Kasumi-1 (cell line): Measurements from ENCODE around the gene MKX.

Experiments
- DNase-seq, 2 experiments: peaks; one replicate each; lab custom pipeline; 2025; lab: John Stamatoyannopoulos, UW

The MKX gene, protein sequence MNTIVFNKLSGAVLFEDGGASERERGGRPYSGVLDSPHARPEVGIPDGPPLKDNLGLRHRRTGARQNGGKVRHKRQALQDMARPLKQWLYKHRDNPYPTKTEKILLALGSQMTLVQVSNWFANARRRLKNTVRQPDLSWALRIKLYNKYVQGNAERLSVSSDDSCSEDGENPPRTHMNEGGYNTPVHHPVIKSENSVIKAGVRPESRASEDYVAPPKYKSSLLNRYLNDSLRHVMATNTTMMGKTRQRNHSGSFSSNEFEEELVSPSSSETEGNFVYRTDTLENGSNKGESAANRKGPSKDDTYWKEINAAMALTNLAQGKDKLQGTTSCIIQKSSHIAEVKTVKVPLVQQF

DNA sequence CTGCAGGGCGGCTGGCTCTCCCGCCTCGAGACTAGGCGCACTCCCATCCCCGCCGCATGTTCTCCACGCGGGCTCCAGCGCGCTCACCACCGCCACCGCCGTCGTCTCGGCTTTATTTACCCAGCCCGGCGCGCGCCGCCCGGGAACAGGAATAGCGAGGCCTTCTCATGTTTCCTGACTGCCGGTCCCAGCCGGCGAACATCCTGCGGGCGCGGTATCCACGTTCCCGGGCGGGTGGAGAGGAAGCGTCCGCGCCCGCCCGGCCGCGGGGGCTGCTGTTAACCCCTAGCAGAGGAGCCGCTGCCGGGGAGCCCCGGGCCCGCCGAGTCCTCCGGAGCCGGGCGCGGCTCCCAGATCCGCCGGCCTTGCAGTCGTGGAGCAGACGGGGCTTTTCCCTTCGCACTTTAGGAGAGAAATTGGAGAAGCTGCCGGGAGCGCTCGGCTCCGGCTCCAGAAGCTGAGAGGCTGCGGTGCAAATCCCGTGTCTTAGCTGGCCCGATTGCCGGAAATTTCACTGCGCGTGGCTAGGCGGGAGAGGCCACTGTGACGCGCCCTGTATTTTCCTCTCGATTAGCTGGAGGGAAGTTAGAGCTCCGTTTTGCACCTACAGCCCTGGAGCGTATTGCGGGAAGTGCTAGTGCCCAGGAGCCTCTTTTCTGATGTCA, at the start of gene MKX:
Gene MKX (minus strand): TSS at position 88 of the 665 bp plus-strand sequence. CDS start 2,404 bp downstream, outside the sequence.
- no peak for DNase-seq

DNA sequence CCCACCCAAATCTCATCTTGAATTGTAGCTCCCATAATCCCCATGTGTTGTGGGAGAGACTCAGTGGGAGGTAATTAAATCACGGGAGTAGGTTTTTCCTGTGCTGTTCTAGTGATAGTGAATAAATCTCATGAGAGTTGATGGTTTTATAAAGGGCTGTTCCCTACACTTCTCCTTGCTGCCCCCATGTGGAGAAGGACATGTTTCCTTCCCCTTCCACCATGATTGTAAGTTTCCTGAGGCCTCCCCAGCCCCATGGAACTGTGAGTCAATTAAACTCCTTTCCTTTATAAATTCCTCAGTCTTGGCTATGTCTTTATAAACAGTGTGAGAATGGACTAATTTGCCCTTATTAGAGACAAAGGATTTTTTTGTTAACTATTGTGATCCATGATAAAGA, 48.5 kb upstream of the MKX start:
- DNase-seq: no peak

DNA sequence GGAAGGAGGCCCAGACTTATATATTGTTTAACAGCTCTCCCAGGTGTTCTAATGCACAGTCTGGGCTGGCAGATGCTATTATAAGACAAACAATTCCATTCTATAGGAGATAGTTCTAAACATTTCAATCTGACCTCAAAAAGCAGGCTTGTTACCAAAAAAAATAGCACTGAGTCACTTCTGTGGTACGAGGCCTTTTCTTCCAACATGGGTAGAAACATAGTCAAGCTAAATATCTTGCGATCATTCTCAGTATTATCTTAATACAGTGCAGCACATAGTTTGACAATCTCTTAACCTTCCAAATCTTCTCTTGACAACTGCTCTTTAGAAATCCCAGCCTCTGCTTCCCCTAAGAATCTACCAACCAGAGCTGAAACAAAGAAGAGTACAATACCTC, 46.6 kb upstream of the MKX start:
- no peak for DNase-seq

DNA sequence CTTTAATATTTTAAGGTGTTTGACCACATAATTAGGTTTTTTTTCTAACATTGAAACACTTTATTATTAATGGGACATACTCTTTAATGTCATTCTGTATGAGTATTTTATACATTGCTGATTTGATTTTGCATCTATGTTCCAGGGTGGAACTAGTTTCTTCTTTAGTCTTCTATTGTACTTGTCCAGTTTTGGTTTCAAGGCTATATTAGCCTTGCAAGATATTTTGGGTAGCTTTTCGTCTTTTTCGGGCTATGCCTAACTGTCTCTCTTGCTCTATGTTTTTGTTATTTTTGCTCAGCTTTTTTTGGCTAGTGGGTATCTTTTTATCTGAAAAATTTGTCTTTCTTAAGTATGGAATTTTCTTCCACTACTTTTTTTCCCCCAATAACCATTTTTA, 38.7 kb upstream of the MKX start:
- no peak for DNase-seq

DNA sequence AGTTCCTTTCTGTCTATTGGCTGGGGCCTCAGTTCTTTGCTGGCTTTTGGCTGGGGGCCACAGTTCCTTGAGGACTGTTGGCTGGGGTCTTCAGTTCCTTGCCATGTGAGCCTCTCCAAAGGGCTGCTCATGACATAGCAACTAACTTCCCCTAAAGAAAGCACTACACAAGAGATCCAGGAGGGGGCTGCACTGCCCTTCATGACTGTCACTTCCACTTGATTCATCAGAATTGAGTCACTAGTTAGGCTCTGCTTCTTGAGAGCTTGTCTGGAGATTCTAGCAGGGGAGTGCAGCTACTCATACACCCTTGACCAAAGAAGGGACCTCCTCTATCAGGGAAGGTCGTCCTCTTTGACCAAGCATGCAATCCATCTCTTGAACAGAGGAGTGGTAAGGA, 38.0 kb upstream of the MKX start:
- peak; percentile 52 to 80 for DNase-seq

DNA sequence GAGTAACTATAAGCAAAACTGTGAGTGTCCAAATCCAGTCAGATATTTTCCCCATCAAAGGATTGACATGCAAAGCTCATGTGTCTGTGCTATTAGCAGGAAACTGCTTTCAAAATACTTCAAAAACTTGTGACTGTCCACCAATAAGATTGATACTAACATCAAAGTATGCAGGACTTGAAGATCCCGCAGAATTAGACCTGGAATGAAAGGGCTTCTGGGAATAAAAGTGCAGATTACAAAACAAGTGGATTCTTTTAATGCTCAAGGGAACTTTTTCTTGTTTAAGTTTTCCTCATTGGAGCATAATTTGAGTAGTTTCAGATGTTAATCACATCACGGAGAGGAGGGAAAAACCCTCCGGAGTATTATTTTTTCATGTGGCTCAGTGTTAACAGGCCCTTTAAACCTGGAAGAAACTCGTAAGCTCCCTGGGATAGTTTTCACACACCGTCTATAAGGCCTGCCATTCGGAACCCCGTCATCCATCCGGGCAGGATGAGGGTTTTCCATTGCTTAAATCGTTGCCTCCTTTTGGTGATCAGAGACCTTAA, 33.9 kb upstream of the MKX start:
- DNase-seq: no peak

DNA sequence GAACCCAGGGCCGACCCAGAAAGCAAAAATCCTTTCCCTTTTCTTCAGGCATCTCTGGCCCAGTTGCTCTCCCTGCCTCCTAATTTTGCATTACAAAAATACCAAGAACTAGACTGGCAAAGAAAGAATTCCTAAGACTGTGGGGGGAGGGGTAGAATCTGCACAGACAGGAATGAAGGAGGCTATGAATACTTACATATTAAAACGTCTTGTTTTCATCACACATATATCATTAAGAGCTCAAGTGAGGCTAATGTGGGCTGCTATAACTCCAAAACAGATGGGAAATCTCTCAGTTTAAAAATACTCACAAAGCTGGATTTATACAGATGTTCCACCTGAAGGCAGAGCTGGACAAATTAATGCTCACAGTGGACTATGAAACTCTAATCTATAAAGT, 29.2 kb upstream of the MKX start:
- DNase-seq: no peak

DNA sequence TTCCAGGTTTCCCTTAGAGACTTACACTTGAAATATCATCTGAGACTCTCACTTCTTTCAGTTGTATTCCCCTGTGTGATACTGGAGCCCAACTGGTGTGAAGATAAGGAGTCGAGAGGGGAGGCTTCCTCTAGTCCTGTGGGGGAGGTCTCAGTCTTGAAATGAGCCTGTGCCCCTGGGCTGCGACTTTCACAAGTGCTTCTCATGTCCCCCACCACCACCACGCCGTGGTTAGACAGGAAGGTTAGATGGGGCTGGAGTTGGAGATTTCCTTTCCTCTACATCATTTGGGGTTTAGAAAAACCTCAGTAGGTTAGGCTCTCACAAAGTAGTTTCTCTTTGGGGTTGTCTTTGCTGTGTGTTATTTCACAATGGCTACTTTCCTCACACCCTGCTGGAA, 25.6 kb upstream of the MKX start:
- no peak for DNase-seq

DNA sequence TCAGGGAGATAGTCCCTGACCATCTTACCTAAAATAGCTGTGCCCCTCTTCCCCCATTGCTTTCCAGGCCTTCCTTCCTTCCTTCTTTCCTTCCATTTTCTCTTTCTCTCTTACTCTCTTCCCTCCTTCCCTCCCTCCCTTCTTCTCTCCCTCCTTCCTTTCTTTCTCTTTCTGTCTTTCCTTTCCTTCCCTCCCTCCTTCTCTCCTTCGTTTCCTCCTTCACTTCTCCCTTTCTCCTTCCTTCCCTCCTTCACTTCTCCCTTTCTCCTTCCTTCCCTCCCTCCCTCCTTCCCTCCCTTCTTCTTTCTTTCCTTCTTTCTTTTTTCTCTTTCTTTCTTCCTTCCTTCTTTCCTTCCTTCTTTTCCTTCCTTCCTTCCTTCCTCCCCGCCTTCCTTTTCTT, 24.6 kb upstream of the MKX start:
- DNase-seq: no peak

DNA sequence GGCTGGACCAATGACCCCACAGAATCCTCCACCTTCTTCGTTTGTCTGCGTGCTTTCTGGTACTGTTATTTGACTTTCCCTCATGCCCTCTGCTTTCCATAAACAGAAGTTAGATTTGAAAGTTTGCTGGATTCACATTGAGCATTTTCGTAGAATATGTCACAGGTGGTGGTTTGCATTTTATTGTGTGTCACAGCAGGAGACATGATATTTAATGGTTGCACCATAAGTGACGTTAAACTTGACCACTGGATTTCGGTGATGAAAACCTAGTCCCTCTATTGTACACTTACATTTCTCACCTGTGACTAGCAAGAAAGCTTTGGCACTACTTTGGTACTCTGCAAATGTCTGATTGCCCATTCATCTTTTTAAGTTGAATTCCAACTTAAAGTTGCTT, 15.2 kb upstream of the MKX start:
- no peak for DNase-seq

DNA sequence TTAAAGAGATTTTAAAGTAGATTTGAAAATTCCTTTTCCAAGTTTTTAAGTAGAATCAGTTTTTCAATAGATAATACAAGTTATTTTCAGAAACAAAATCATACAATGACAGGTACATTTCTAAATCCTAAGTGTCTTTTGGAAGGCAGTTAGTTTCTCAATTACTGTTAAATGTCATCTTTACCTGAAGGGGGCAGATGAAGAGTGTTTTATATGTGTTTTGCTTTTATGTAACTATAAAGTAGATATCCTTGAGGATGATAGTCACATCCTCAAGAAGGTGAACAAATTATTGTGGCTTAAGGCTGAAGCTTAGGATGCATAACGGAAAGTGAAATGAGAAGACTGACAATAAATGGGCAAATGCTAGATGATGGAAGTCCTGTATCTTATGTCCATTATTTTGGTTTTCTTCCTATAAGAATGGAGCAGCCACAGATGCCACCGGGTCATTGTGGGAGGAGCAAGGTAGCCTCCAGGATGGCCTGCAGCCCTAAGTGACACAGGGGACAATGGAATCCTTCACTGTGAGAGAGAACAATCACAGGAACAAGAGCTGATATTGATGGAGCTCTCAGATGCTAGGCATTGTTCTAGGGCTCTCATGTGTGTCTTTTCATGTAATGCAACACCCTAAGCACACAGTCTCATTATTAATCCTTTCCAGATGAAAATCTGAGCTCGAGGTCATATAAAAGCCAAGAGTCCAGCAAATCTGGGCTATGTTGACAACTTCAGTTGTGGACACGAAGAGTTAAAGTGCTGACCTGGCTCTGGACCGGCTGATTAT, 14.1 kb upstream of the MKX start:
- no peak for DNase-seq

DNA sequence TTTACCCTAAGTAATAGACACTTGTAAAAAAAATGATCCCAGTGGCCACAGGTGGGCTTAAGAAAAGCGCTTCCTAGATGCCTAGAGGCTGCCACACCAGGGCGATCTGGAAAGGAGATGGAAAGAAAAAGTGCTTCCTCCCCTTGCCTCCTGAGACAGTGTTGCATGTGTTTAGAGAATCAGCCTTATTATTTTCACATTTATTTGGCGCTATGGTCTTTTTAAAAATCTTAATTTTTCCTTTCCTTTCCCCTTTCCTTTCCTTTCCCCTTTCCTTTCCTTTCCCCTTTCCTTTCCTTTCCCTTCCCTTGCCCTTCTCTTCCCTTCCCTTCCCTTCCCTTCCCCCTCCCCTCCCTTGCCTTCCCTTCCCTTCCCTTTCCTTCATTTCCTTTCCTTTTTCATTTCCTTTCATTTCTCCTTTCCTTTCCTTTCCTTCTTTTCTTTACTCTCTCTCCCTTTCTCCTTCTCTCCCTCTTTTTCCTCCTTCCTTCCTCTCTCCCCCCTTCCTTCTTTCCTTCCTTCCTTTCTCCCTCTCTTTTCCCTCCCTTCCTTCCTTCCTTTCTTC, 7.1 kb upstream of the MKX start:
- no peak for DNase-seq

DNA sequence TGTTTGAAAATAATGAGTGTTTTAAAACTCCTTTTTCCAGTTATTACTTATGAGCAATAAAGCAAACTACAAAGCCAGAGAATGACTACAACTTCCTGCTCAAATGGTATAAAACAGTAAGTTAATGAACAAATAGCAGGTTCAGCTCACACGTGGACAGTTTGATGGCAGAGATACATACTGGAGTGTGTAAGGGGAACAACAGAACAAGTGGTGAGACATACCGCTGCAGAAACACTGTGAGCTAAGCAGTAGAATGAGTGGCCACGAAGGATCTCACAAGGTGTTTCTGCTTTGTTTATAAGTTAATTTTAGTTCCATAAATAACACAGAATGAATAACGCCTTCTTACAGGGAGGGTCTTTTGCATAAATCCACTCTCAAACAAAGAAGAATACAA, 3.0 kb upstream of the MKX start:
- no peak for DNase-seq

DNA sequence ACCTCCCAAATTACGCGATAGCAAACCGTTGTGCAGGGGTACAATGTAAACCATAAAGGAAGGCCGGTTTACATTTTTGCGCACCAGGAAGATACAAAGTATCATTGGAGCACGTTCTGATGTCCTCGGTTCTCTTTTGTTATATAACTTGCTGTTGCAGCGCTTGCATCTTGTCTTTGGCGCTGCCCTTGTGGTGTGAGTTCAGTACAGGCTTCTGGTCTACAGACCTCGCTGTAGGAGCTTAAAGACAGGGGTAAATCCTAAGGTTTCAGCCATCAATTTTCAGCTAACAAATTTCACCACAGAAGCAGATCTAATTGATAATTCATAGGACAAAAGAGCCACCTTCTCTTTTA, 1.5 kb upstream of the MKX start:
- DNase-seq: no peak

DNA sequence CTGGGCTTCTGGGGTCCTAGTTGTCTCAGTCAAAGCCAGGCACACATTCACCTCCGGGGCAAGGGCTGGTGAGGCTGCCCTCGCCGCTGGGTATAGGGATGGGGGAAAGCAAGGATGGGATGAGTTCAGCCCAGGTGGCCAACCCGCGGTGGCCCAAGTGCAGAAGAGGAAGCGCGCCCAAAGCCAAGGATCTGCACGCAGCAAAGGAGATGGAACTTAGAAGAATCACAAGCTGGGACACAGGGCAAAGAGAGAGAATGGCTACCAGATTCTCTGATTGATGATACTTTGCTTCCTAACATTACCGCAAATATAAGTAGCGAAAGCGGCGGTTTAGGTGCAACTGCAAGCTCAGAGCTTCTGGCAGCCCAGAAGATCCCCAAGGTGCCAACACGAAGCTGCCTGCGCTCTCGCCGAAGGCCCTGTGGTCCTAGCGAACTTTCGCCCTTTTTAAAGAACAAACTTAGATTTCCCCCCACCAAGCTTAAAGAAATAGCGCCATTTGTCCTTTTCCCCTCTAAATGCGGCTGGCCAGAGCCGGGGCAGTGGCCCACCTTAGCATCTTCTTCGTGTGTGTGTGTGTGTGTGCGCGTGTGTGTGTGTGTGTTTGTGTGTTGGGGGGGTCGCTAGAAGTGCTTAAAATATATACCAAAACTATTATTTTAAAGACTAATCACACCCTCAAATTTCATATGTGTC, 927 bp upstream of the MKX start:
- DNase-seq: no peak

DNA sequence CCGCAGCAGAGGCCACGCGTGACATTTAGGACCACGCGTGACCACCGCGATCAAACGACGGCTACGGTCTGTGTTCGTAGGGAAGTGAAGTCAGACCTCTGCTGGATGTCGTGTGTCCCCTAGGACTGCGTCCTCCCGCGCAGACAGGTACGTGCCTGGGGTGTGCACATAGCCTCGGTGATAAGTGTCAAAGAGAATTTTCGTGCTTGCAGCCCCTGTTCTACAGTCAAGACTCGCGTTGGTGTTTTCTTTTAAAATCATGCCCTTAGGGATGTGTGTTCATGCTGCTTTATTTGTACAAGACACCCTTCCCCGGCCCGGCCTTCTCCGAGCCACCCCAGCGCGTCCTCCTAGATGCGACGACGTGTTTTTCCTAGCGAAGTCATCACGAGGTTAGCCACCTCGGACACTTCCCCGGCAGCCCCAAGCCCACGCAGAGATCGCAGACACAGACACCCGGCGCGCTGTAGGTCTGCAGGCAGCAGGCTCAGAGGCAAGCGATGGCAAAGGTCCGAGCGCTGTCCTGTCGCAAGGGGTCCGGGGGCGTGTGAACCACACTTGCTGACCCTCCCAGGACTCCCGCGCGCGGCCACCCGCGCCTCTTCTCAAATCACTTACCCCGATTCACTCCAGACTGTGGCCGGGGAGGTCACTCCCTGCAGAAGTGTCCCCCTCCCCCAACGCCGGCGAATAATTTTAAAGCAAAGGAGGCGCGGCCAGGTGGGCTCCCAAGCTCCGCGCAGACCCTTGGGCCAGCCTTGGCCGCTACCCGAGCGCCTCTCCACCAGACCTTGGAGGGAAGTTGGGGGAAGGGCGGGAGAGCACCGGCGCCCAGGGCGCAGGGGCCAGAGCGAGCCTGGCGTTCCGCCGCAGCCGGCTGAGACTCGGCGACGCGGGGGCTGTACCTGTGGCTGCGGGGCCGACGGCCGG, 552 bp downstream of the MKX start:
- no peak for DNase-seq

DNA sequence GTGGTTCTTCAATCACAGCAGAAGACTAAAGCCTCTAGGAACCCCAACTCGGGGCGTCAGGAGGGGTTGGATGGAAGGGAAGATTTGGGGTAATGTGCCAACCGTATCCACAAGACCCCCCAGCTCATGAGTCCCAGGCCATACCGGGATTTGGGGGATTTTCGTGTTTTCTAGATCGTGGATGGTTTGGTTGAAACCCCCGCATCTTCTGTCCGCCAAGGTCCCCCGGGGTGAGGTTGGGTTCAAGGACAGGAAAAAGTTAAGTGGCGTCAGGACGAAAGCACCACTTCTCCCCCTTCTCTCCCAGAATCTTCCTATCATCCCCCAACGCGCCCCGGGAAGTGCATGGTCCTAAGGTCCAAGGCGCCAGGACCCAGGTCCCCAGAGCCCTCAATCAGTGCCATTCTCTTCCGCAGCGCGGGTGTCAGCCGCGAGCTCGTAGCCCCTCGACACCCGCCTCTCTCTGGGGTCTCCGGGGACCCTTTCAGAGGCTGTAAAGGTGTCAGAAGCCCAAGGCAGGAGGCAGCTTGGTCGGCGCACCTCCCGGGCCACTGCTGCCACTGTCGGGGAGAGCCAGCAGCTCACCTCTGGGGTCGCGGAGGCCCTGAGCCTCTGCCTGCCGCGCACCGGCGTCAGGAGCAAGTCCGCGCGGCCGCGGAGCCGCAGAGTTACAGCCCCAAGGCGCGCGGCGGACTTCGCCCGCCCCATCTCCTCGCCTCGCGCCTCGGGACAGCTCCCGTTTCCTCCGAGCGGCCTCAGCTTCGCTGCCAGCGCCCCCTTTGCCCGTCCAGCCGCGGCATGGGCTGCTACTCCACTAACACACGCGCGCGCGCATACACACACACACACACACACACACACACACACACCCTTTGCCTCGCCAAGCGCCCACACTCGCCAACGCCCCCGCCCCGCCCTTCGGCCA, 1.5 kb downstream of the MKX start:
- DNase-seq: no peak

DNA sequence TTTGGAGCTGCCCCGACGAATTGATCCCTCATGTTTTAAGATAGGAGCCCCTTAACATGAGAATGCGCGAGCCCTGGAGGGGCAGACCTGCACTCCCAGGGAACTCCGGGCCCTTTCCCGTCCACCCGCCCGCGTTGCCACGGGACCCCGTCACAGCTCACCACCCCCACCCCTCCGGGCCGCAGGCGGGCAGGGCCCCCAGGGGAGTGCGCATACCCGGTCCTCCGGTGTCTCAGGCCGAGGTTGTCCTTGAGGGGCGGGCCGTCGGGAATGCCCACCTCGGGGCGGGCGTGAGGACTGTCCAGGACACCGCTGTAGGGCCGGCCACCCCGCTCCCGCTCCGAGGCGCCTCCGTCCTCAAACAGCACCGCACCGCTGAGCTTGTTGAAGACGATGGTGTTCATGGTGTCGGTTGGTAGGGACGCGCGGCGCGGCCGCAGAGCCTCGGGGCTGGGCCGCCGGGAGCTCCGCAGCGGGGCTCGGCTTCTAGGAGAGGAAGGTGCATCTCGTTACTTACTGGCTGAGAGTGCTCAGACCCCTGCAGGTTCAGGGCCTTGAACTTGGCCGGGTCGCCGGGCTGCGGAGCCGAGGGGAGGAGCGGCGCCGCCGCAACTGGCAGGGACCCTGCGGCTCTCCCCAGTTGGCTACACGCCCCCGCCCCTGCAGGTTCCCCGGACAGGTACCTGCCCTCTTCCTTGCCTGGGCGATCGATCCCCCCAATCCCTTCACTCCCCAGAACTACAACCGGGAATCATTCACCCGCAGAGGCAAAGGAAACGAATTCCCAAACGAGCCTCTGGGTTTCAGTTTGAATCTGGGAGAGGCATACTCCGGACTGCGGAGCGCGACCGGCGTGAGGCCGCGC, 2.4 kb downstream of the MKX start:
- DNase-seq: no peak
